Measurements from ENCODE around the gene LORICRIN. TPM values are rescaled to one million over a fixed set of nuclear protein-coding genes. Genes with fewer than 3 reads are reported as not detected.

The LORICRIN gene
- total RNA-seq, 2 donors from 2014 or later, result not detected

DNA sequence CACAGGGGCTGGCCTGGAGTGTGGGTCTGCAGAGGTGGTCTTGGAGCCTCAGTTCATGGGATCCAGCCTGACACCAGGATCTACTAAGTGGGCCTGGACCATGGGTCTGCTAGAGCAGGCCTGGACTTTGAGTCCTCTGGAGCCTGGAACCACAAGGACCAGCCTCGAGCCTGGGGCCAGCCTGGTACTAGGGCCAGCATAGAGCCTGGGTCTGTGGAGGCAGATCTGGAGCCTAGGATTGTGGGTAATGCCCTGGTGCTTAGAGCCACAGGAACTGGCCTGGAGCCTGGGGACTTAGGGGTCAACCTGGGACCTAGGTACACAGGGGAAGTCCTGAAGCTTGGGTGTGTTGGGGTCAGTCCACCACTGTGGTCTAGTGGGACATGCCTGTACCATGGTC lies 12.7 kb downstream of the LORICRIN start:
- Histone ChIP-seq H3K36me3 (no peaks in the 10 kb centered on the region), H3K27ac (no peak overlapping the region), H3K9me3 (no peaks in the 10 kb centered on the region), H3K4me1 (no peaks in the 10 kb centered on the region), H3K27me3 (no peaks in the 10 kb centered on the region), H3K4me3 (no peak overlapping the region)
- TF ChIP-seq, protein P1, sequence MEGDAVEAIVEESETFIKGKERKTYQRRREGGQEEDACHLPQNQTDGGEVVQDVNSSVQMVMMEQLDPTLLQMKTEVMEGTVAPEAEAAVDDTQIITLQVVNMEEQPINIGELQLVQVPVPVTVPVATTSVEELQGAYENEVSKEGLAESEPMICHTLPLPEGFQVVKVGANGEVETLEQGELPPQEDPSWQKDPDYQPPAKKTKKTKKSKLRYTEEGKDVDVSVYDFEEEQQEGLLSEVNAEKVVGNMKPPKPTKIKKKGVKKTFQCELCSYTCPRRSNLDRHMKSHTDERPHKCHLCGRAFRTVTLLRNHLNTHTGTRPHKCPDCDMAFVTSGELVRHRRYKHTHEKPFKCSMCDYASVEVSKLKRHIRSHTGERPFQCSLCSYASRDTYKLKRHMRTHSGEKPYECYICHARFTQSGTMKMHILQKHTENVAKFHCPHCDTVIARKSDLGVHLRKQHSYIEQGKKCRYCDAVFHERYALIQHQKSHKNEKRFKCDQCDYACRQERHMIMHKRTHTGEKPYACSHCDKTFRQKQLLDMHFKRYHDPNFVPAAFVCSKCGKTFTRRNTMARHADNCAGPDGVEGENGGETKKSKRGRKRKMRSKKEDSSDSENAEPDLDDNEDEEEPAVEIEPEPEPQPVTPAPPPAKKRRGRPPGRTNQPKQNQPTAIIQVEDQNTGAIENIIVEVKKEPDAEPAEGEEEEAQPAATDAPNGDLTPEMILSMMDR (IDR thresholded peaks at IDR 0.05), result no peak
- no peak for DNase-seq (ENCODE audit: low spot score)

DNA sequence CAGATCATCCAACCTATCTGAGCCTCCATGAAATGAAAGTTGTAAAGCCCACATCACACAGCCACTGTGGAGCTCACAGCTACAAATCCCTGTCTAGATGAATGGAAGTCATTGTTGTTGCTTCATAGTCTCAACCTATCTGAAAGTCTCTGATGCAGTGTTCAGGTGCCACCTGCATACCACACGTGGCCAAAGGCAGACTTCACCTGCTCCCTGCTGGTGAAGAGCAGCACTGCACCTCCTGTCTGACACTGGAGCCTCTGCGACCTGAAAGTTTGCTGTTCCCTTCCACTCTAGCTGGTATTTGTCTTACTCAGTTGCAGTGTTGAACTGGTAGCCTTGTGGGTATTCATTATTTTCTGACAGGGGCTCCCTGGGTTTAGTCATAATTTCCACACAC lies 18.4 kb downstream of the LORICRIN start:
- DNase-seq (ENCODE audit: low spot score), result no peak
- Histone ChIP-seq H3K27ac (no peak overlapping the region), H3K9me3 (no peaks in the 10 kb centered on the region), H3K27me3 (no peaks in the 10 kb centered on the region), H3K4me1 (no peaks in the 10 kb centered on the region), H3K36me3 (no peaks in the 10 kb centered on the region), H3K4me3 (no peak overlapping the region)
- TF ChIP-seq, protein P1 (IDR thresholded peaks at IDR 0.05), result peak in 1 of 2 donors; percentile 29

DNA sequence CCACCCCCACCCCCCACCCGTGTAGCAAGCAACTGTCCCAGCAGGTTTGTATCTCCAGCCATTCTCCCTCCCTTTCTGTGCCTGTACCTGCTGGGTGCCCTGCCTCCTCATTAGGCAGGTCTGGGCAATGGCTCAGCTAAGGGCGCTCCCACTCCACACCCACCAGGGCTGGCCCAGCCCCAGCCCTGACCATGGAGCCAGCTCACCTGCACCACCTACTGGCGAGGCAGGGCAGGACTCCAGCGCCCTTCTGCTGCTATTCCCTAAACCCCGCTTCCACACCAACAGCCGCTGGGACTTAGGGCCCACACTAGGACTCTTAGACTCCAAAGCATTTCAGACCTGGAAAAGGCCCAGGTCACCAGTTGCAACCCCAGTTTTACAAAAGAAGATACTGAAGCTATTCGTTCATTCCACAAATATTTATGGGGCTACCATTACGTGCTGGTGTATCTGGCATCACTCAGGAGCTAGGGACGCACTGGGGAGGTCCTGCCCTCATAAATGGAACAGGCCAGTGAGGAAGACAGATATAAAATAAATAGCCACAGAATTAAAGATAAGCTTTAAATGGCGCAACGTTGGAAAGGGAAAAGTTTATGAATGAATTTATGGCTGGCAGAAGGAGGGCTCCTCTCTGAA lies 29.3 kb downstream of the LORICRIN start:
- Histone ChIP-seq H3K27ac (no peak overlapping the region), H3K4me1 (no peaks in the 10 kb centered on the region), H3K27me3 (no peaks in the 10 kb centered on the region), H3K9me3 (no peaks in the 10 kb centered on the region), H3K36me3 (no peaks in the 10 kb centered on the region), H3K4me3 (no peak overlapping the region)
- TF ChIP-seq, protein P1 (IDR thresholded peaks at IDR 0.05), result no peak
- DNase-seq (ENCODE audit: low spot score), result peak; percentile 43

DNA sequence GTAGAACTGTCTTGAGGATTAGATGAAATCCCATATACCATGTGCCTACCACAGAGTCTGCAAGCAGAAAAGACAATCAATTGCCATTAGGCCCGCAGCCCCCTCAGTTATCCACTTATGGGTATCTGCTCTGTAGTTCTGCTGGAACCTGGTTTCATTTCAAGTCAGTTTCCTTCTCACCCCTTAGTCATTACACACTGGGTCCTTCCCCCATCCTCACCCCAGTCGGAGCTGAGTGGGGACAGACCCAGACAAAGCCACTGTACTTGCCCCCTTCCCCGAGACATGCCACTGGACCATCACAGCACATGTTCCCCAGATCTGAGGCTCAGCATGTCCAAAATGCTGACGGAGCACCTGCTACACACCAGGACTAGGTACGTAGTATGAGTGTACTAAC lies 32.0 kb downstream of the LORICRIN start:
- no peaks in the 10 kb centered on the region for H3K4me1 ChIP-seq
- no peaks in the 10 kb centered on the region for H3K9me3 ChIP-seq
- no peak overlapping the region for H3K27ac ChIP-seq
- H3K4me3 ChIP-seq, result no peak overlapping the region
- TF ChIP-seq, protein P1 (IDR thresholded peaks at IDR 0.05), result no peak
- H3K27me3 ChIP-seq, result no peaks in the 10 kb centered on the region
- peak; percentile 32 for DNase-seq (ENCODE audit: low spot score)
- no peaks in the 10 kb centered on the region for H3K36me3 ChIP-seq

DNA sequence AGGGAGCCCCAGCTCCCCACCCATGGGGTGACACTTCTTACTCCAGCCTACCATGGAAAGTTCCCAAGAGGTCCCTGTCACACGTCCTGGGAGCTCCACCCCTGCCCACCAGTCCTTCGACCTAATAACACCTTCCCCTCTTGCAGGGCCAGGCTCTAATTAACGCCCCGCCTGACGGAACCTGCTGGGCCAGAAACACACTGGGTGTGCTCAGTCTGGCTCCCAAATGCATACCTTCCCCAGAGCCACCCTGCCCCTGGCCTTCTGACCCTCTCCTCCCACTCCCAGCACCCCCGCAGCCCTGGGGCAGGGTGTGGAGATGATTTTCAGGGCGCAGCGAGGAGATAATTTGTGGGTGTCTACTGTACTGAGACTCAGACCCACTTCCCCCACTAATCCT lies 32.7 kb downstream of the LORICRIN start:
- Histone ChIP-seq H3K4me1 (no peaks in the 10 kb centered on the region), H3K4me3 (no peak overlapping the region), H3K9me3 (no peaks in the 10 kb centered on the region), H3K27me3 (no peaks in the 10 kb centered on the region), H3K27ac (no peak overlapping the region), H3K36me3 (no peaks in the 10 kb centered on the region)
- TF ChIP-seq, protein P1 (IDR thresholded peaks at IDR 0.05), result no peak
- DNase-seq (ENCODE audit: low spot score), result peak; percentile 54

Data from right atrium auricular region (tissue), 2 donors.